ELF-1 (cell line): ENCODE data around the gene CHRDL2.

Experiments used
- DNase-seq: peaks from one replicate; pipeline ENCODE4 v3.0.0-alpha.2; 2016; ENCODE audit warnings: low read depth, low spot score

Gene CHRDL2

DNA sequence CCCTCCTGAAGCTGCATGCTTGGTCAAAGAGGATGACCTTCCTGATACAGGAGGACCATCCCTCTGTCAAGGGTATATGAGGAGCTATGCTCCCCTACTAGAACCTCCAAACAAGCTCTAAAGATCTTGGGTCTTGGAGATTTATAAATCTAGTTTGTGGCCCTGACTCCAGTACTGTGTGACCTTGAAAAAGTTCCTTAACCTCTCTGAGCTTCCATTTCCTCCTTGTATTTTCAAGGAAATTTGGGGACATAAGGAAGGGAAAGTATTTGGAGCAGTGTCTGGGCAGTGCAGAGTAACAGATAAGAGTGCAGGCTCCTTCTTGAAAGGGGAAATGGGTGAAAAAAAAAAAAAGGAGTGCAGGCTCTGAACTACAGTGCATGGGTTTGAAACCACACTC lies 45.9 kb downstream of the CHRDL2 start:
- DNase-seq: no peak

DNA sequence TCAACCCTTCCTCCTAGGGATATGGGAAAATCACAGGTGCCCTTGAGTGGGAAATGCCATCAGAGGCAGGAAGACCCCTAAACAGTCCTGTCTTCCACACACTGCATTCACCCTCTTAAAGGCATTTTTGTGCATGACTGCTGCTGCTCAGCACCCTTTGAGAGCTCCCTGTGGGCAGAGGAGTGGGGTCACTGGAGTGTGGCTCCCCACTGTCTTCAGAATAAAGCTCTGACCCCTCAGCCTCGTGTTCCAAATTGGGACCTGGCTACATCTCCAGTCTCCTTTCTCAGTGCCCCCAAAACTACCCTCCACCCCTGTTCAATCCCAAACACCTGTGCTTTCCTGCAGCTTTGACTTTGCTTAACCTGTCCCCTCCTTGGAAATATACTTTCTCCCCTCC lies 46.6 kb downstream of the CHRDL2 start:
- no peak for DNase-seq

DNA sequence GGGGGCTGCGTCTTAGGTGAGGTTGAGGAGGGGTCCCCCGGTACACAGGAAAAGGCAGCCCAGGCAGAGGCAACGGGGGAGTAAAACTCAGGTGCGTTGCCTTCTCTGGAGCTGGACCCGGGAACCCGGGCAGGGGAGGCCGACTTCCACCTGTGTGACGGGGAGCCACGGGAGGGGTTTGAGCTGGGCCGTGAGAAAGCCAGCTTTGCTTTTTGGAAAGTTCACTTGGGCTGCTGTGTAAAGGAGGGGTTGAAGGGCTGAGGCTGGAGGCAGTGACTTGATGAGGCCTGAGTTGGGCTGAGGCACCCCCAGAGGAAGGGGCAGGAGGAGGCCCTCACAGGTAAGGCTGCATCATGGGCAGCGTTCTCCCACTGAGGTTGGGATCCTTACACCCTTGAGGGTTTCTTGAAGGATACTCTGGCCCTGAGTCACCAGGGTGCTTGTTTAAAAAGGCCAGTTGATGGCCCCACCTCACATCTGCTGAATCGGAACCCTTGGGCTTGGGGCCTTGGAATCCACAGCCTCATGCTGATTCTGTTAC lies 47.2 kb downstream of the CHRDL2 start:
- no peak for DNase-seq

DNA sequence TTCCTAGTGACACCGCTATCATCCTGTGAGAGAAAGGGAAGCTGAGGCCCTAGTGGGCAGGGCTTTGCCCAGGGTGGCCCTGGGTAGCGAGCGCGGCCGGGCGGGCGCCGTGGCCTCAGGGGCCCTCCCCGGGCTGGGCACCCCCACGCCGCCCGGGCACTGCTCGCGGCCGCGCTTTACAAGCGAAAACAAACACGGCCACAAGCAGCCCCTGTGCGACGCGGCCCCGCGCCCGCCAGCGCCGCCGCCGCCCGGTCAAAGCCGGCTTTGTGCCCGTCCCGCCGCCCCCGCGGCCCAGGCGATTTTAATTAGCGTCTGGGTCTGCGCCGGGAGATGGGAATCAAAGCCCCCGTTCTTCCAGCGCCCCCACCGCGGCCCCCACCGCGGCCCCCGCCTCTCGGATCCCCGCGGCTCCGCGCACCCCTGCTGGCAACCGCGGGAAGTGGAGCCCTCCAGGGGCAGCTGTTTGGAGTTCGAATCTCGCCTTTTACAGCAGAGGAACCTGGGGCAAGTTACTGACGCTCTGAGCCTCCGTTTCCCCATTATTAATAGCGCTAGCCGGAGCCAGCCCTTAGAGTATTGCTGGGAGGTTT lies 47.9 kb downstream of the CHRDL2 start:
- peak; percentile 32 for DNase-seq

DNA sequence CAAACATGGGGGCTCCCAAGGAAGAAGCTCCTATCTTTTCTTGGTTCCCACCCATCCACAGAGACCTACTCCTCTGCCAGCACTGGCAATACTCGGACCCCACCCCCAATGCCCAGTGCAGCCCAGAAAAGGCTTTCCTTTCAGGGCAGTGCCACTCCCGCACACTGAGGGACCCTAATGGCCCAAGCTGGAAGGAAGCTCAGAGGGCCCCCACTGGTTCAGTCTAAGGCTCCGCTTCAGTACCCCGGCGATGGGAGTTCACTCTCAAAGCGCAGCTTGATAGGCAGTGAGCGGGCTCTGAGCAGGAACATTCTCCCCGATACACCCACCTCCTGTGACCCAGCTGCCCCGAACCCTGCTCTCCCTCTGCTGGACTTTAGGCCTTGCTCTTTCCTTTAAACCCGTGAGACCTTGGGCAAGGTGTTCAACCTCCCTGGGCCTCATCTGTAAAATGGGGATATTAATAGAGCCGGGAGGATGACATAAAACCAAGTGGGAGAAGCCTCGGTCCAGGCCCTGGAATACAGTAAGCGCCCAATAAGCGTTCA lies 48.4 kb downstream of the CHRDL2 start:
- DNase-seq: no peak

DNA sequence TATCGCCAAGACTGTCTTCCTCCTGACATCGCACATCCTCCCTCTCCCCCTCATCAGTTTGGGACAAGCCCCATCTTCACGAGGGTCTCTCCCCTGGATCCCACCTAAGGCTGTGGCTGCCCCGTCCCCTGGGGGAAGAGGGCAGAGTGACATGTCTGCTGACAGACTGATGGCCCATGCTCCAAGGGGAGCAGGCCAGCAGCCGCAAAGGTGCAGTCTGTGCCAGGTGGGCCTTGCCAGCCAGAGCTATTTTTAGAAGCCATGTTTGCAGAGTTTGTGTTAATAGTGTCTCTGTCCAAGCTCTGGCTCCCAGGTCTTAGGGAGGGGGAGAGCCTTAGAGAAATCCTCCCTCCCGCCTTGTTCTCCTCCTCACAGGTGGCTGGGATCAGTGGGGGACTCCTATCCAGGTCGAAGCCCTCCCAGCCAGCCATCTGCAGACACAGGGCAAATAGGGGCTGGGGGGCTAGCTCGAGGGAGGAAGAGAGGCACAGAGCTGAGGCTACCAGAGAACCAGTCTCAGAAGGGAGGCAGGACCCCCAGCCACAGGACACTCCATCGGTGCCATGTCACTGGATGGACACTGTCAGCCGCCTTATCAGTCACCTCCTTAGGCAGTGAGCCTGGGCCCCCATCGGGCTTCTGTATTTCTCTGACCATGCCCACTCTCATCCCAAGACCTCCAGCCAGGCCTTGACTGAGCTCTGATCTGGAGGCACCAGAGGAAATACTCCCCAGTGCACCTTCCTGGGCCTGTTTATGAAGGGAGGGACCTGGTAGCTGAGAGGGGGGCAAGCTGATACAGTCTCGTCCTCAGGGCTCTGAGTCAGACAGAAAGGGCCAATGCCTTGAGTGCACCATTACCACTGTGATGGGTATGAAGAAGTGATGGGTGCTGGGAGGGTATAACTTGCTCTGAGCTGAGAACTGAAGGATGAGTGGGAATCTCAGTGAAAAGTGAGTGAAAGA lies 49.3 kb downstream of the CHRDL2 start:
- DNase-seq: no peak

DNA sequence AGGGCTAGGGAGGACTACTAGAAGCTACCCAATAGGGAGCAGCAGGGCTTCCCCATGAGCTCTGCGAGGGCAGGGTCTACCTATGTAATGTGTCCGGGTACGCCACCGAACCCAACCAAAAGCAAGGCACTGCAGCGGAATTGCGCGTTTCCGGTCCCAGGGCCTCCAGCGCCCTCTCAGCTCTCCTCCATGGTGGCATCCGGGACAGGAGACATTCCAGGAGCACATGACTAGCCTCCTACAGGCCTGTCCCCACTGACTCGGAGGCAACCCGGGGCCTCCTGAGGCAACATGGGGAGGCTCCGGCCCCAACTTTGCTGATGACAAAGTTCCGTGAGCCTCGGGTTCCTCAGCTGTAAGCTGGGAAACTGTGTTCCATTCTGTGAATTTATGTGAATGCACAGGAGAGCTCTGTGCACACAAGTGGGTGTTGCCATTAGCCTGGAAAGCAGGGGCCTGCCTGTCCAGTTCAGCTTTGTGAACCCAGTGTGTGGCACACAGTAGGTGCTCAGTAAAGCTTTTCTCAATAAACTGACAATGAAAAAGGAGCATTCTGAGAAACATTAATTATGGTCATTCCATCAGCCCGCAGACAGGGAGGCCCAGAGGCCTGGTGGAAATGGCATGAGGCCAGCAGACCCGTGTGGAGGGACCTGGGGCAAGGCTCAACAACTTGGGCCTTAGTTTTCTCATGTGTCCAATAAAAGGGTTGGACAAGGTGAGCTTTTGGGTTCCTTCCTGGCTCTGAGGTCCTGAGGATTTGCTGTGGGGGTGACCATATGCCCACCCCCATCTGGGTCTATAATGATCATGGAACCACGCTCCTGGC lies 50.3 kb downstream of the CHRDL2 start:
- no peak for DNase-seq

DNA sequence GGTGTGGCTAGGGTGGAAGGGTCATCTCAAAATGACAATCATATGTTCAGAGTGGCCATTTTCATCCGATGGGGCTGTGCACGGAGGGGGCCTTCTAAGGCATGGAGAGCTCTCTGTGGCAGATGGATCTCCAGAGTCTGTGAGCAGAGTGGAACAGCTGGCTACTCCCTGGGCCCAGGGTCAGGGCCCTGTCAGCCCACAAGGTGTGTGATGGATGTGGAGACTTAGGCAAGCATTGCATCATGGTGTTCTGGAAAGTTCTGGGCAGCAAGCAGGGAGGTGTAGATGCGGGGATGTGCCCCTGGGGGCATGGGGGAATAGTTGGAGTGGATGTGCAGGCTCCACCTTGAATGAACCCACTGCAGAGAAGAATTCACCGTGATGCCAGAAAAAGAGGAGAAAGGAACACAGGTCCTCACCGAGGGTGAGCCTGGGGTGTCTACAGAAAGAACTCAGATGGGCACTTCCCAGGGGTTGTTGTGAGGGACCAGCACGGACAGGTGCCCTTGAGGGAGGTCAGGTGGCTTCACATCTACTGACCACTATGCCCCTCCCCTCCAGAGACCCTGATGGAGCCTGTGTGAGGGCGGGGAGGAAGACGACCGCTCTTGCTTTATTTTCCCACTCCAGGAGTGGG lies 51.1 kb downstream of the CHRDL2 start:
- no peak for DNase-seq

DNA sequence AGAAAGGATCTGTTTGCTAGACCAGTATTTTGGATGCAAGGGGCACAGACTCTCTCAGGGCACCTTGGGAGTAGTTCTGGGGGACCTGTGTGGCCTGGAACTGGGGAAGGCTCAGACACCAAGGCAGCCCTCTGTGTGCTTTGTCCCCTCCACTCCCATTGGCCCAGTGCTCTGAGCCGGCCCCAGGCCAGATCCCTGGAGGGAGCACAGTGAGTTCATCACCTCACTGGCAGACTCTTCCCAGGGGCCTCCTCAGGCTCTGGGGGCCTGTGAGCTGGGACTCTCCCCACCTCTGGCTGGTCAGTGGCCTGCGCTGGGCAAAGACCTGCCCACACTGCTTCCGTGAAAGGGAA lies 51.7 kb downstream of the CHRDL2 start:
- no peak for DNase-seq

DNA sequence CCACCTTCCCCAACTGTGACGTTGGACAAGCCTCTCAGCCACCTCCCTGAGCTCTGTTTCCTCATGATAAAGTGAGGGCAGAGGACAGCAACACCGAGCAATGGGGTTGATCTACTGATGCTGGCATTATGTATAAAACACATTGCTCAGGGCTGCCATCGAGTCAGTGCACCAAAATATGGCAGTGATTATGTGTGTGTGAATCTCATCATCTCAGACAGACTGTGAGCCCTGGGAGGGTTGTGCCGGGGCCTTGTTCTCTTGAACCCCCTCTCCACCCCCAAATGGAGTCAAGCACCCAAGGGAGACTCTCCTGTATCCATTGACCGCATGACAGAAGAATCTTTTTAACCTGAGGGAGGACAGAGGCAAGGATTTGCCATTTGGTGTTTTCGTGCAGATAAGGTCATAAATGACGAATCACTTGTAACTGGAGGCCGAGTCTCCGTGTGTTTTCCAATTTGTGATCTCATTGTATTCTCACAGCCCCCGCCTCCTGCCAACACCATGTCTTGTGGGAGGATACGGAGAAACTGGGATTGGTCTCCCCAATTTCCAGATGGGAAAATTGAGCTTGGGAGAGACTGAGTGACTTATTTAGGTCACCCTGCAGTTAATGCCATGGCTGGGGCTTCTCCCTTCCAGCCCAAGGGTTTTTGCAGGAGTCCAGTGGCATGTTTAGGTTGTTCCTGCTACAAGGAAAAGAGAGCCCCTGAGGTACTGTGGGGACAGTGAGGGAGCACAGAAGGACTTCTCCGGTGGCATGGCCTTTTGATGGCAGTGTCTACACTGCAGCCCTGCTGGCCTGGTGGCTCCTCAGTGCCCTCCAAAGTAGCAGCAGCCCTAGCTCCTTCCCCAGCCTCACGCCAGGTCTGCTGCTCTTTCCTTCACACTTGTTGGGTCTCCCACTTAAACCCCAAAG lies 52.4 kb downstream of the CHRDL2 start:
- DNase-seq: no peak

DNA sequence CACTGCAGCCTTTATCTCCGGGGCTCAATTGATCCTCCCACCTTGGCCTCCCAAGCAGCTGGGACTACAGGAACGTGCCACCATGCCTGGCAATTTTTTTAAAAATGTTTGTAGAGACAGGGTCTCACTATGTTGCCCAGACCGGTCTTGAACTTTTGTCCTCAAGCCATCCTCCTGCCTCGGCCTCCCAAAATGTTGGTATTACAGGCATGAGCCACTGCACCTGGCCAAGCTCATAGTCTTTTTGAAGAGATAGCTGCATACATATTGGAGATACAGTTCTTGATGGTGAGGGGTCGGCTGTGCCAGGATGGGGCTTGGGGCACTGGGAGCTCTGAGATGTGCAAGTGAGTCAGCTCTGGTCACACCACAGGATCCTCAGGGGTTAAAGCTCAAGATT lies 53.2 kb downstream of the CHRDL2 start:
- DNase-seq: no peak

DNA sequence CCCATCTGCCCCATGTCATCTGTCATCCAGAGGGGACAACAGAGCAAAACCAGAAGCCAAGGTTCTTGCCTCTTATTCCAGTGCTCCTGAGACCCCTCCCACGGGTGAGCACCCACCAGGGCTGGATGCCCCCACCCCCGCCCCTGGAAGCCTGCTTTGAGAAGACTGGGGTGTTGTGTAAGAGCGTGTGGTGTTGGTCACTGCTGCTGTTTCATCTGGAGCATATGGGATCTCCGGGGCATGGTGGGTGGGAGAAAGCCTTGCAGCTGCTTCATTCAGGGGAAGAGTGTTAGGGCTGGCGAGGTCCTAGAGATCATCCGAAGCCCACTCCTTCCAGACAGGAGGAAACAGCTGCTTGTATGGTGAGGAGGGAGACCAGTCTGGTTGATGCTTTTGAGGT lies 54.1 kb downstream of the CHRDL2 start:
- no peak for DNase-seq

DNA sequence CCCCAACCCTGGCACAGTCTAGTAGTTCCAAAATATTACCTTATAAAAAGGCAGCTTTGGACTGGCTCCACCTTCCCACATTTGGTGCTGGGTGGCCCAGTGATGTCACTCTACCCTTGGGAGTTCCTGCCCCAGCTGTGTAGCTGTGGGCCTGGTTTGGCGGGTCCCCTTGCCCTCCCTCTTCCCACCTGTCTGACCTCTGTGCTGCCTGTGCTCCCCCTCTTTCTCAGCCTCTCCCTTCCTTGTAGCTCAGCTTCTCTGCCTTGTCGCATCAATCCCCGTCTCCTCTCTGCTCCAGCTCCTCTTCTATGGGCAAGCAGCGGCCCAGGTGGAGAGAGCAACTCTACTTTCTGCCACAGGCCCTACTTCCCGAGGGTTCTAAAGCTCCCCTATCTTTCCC lies 54.6 kb downstream of the CHRDL2 start:
- no peak for DNase-seq

DNA sequence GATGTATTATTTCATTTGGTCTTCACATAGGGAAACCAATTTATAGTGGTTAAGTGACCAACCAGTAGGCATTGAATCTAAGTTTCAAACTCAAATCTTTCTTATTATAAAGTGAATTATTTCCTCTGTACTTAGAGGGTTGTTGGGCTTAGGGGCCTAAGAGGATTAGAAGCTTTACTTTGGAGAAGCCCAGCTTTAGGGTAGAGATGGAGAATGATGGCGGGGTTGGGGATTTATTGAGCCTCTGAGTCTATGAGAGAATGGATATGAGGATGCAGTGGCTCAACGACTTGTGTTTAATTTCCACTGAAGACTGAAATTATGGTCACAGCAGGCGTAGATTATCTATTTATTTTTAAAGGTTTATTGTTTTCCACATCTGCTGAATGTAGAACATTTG lies 55.5 kb downstream of the CHRDL2 start:
- DNase-seq: no peak

DNA sequence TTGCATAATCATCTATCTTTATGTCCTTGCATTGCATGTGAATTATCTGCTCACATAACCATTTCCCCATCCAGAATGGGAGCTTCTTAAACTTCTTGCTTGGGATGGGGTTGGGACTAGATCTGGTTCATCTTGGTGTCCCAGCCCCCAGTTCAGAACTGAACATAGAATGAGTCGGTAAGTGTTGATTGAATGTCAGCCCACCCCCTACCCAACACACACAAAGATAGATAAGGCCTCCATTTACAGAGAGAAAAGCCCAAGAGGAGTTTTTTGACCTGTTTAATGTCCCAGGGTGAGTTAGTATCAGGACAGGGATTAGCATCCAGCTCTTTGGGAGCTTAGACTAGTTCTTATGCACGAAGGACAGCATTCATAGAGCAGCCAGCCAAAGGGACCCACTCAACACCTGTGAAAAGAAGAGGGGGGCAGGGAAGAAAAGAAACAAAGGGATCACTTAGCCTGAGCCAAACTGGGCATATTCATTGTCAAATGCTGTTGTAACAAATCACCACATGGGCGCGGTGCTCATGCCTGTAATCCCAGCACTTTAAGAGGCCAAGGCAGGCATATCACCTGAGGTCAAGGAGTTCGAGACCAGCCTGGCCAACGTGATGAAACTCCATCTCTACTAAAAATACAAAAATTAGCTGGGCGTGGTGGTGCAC lies 57.4 kb downstream of the CHRDL2 start:
- DNase-seq: no peak

DNA sequence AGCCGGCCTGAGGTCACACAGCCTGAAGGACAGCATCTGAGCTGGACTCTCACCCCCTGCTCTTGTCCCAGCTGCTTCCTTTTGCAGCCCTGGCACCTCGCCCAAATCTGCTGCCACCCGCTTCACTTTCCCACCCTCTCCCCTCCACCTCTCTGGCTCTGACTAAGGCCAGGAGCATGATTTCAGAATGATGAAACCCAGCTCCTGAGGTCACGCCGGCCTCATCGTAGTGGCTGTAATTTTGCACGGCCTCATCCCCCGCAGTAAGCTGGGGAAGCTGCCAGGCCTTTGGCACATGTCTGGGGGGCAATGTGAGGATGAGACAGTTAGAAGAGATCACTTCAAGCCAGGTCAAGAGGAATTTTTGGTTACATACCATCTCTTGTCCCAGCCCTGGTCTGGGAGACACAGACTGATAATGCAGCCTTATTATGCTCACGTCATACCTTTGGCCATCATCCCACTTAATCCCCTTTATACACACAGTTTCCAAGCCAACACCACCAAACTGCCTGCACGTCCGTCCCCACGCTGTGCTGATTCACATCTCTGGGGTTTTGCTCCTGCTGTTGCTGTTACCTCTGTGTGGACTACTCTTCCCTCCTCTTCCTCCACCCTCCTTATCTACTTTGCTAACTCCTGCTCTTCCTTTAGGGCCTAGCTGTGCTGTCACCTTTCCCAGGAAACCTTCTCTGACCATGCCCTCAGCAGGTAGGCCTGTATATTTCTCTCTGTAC lies 58.1 kb downstream of the CHRDL2 start:
- DNase-seq: peak; percentile 64

DNA sequence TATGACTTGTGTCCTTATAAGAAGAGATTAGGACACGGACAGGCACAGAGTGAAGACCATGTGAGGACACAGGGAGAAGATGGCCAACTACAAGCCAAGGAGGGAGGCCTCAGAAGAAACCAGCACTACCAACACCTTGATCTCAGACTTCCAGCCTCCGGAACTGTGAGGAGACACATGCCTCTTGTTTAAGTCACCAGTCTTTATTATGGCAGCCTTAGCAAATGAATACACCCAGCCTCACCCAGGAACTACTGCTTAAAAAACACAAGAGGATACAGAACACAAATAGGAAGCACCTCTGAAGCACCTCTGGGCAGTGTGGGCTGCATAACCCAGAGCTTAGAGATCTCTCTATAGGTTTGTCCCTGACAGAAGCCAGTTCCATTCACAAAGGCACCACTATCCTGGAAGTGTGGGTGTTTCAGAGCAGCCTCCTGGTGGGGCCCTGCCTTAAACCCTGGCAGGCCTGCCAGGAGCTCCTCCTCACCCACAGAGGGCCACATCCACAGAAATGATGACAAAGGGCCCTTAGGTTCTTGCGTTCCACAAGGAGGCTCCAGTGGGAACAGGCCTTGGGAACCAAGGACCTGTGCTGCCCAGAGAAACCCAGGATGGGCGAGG lies 58.8 kb downstream of the CHRDL2 start:
- DNase-seq: no peak

DNA sequence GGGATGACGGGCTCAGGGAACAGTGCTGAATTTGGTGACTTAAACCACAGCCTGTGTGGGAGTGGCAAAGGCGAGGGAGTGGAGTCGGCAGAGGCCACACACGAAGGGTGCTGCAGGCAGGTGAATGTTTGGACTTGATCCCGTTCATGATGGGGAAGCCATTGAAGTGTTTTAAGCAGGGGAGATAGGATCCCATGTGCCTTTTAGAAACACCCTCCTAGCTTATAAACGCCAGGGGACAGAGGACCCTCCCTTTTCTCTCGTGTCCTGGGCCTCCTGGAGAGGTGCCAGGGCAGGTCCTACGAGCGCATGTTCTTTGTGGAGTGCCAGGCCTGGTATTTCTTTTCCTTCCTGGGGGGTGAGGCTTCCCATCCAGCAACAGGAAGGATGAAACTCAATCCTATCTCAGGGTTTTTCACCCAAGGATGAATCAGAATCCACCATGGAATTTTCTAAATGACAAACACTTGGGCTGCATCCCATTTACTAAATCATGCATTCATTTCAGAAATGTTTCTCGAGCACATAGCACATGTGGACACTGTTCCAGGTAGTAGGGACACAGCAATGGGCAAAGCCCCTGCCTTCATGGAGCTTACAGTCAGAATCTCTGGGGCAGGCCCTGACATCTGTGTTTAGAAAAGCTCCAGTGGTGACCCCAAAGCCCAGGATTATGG lies 59.6 kb downstream of the CHRDL2 start:
- no peak for DNase-seq
